Nephron progenitor cell (in vitro differentiated cells): ENCODE measurements around the gene ZNF608.
A peak's percentile ranks its signal among the peaks of the same experiment; 100 is the strongest.

Experiments
- DNase-seq: peaks from one replicate; pipeline ENCODE4 v3.0.0; 2021
- H3K27ac Mint-ChIP-seq: 2 replicates; pipeline ENCODE4 v1.8.0; 2021; ENCODE audit warnings: mild to moderate bottlenecking, moderate library complexity, mixed read lengths
- H3K27me3 Mint-ChIP-seq: 2 replicates; pipeline ENCODE4 v1.8.0; 2021; ENCODE audit warnings: mild to moderate bottlenecking, low read depth, mixed read lengths; ENCODE audit not compliant: poor library complexity
- H3K36me3 Mint-ChIP-seq: 2 replicates; pipeline ENCODE4 v1.8.0; 2021; ENCODE audit warnings: low read depth, mixed read lengths
- H3K4me1 Mint-ChIP-seq: 2 replicates; pipeline ENCODE4 v1.8.0; 2021; ENCODE audit warnings: mixed read lengths
- H3K4me3 Mint-ChIP-seq: 2 replicates; pipeline ENCODE4 v1.8.0; 2021; ENCODE audit warnings: mild to moderate bottlenecking, moderate library complexity, mixed read lengths
- H3K9me3 Mint-ChIP-seq: 2 replicates; pipeline ENCODE4 v1.8.0; 2021; ENCODE audit warnings: mild to moderate bottlenecking, moderate library complexity, mixed read lengths
- CTCF ChIP-seq: fragments of 200-600 bp; sonication (generic); IDR thresholded peaks from 2 replicates; pipeline ENCODE4 v1.5.0; 2021; ENCODE audit warnings: antibody characterized with exemption

Gene ZNF608

GRCh38 chr5:124745928-124746915 is at the start of gene ZNF608:
Gene ZNF608, minus strand, starts transcription at chr5:124746639. Its CDS starts 1,650 bp downstream, at chr5:124744989.
- H3K27me3 Mint-ChIP-seq, result no peaks in the 10 kb centered on the region
- no peak within 1 kb of the TSS for H3K4me3 Mint-ChIP-seq
- no peaks in the 10 kb centered on the region for H3K9me3 Mint-ChIP-seq
- peak; percentile 34 for DNase-seq
- H3K27ac Mint-ChIP-seq, result no peak within 1 kb of the TSS
- TF ChIP-seq CTCF, result no peak
- H3K36me3 Mint-ChIP-seq, result peaks cover under 1% of the 10 kb centered on the region
- H3K4me1 Mint-ChIP-seq, result peaks cover 17% of the 10 kb centered on the region

- Mint-ChIP-seq H3K27ac (no peak overlapping the region), H3K27me3 (peaks cover 7% of the 10 kb centered on the region), H3K4me3 (no peak overlapping the region), H3K4me1 (peaks cover 12% of the 10 kb centered on the region), H3K9me3 (no peaks in the 10 kb centered on the region), H3K36me3 (no peaks in the 10 kb centered on the region)
- DNase-seq, result no peak
- TF ChIP-seq CTCF, result no peak
Measured at GRCh38 chr5:124795829-124796228, 49.4 kb upstream of the ZNF608 start.

- peak overlapping the region; percentile 56 for H3K27ac Mint-ChIP-seq
- no peaks in the 10 kb centered on the region for H3K9me3 Mint-ChIP-seq
- no peaks in the 10 kb centered on the region for H3K36me3 Mint-ChIP-seq
- no peak overlapping the region for H3K4me3 Mint-ChIP-seq
- DNase-seq, result no peak
- no peak for TF ChIP-seq CTCF
- H3K27me3 Mint-ChIP-seq, result peaks cover 3% of the 10 kb centered on the region
- H3K4me1 Mint-ChIP-seq, result peaks cover 25% of the 10 kb centered on the region
Measured at GRCh38 chr5:124790895-124791732, 44.7 kb upstream of the ZNF608 start.

GRCh38 chr5:124790301-124790894 is 44.0 kb upstream of the ZNF608 start:
- Mint-ChIP-seq H3K4me3 (no peak overlapping the region), H3K27me3 (no peaks in the 10 kb centered on the region), H3K9me3 (no peaks in the 10 kb centered on the region), H3K36me3 (no peaks in the 10 kb centered on the region), H3K27ac (no peak overlapping the region), H3K4me1 (peaks cover 25% of the 10 kb centered on the region)
- DNase-seq, result no peak
- TF ChIP-seq CTCF, result no peak

- no peak for DNase-seq
- Mint-ChIP-seq H3K4me1 (peaks cover 25% of the 10 kb centered on the region), H3K36me3 (no peaks in the 10 kb centered on the region), H3K4me3 (no peak overlapping the region), H3K27me3 (no peaks in the 10 kb centered on the region), H3K27ac (no peak overlapping the region), H3K9me3 (peaks cover 4% of the 10 kb centered on the region)
- TF ChIP-seq CTCF, result no peak
Measured at GRCh38 chr5:124789104-124789605, 42.7 kb upstream of the ZNF608 start.
